NCI-H2029 (cell line): Measurements from ENCODE around the gene ATP6AP1.

Source experiments
- DNase-seq: peaks from one replicate; lab custom pipeline; 2025; lab: John Stamatoyannopoulos, UW

ATP6AP1 gene

GRCh38 chrX:154430916-154431315 lies 2.4 kb downstream of the ATP6AP1 start:
- no peak for DNase-seq

DNA sequence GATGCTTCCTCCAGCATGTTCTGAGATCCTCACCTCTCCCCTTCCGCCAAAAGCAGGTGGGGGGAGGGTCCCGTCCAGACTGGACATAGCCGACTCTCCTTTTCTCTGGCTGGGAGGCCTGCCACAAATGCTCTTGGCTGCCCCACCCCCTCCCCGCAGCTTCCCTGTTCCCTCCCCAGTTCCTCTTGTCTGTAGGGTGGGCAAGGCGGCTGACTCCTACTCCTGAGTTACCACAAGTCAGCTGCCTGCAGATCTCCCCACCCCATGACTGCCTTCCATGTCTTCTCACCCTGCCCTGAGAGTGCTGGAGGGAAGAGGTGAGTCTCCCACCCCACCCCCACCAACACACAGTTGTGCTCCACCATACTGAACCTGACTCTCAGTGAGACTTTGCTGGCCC lies 2.9 kb downstream of the ATP6AP1 start:
- no peak for DNase-seq

- DNase-seq: no peak
Measured at GRCh38 chrX:154432210-154432609, 3.7 kb downstream of the ATP6AP1 start.

DNA sequence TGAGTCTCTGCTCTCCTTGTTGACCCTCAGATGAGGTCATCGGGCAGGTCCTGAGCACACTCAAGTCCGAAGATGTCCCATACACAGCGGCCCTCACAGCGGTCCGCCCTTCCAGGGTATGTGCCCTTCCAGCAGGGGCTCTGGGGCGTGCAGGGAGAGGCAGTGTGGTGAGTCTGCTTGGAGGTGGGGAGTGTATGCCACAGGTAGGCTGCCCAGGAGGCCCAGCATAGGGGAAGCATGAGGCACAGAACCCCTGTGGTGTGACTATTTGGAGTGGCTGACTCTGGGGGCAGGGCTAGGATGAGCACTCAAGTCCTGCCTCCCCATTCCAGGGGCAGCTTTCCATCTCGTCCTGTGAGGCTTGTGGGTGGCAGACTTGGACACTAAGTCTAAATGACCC lies 5.1 kb downstream of the ATP6AP1 start:
- no peak for DNase-seq

DNA sequence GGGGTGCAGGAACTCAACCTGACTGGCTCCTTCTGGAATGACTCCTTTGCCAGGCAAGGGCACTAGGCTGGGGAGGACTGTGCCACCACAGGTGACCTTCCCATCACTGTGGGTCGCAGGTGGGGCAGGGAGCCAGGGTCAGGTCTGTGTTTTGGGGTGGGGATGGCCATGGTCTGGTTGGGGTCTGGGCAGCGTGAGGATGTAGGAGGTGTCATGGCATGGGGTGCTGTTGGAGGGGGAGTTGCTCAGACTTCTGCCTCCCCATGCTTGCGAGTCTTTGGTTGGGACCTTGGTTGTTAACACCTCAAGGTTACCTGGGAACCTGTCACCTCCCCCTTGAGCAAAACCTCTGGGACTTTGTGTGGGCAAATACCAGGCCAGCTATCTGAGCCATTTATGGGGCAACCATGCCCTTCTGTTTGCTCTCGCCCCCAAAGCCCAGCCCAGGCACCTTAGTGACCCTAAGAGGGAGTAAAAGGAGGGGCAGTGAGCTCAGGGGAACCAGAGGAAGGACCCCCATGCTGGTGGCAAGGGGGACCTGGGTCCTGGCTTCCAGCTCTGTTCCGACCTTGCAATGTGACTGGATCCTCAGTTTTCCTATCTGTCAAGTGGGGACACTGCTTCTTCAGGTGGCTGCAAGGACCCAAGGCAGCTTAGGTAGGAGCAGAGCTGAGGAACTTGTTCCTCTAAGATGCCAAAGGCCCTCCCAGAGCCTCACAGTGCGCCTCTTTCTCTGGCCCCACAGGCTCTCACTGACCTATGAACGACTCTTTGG lies 6.1 kb downstream of the ATP6AP1 start:
- no peak for DNase-seq

GRCh38 chrX:154435171-154435733 lies 6.8 kb downstream of the ATP6AP1 start:
- DNase-seq: no peak

GRCh38 chrX:154436374-154436982 lies 8.0 kb downstream of the ATP6AP1 start:
- no peak for DNase-seq

DNA sequence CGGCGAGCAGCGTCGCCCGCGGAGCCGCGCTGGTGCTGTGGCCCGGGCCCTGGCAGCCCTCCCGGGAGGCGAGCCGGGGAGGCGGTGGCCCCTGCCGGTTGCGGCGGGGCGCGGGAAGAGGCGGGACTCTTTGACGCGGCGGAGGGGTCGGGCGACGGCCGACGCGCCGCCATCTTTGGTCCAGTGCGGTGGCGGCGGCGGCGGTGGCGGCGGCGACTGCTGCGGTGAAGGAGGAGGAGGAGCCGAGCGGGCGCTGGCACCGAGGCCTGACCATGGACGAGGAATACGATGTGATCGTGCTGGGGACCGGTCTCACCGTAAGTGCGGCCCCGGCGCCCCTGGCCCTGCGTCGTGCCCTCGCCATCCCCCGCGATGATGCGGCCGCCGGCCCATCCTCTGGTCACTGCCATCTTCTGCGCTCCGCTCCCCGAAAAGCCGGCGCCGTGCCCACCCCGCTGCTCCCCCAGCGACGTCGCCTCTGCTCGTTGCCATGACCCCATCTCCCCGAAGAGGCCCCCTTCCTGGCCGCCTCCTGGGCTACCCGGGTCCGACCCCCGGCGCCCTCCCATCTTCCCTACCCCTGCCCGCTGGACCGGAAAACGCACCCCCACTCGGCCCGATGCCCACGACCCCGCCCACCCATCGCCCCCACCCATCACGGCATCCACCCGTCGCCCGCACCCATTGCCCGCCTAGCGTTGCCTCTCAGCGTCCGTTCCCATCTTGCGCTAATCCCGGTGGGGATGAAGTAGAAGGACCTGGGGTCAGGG lies 8.7 kb downstream of the ATP6AP1 start, which contains the start of gene GDI1:
TSS of gene GDI1 (plus strand) at position 172 of the 770 bp plus-strand sequence. CDS start at position 273, 101 bp downstream.
- peak; percentile 43 for DNase-seq

DNA sequence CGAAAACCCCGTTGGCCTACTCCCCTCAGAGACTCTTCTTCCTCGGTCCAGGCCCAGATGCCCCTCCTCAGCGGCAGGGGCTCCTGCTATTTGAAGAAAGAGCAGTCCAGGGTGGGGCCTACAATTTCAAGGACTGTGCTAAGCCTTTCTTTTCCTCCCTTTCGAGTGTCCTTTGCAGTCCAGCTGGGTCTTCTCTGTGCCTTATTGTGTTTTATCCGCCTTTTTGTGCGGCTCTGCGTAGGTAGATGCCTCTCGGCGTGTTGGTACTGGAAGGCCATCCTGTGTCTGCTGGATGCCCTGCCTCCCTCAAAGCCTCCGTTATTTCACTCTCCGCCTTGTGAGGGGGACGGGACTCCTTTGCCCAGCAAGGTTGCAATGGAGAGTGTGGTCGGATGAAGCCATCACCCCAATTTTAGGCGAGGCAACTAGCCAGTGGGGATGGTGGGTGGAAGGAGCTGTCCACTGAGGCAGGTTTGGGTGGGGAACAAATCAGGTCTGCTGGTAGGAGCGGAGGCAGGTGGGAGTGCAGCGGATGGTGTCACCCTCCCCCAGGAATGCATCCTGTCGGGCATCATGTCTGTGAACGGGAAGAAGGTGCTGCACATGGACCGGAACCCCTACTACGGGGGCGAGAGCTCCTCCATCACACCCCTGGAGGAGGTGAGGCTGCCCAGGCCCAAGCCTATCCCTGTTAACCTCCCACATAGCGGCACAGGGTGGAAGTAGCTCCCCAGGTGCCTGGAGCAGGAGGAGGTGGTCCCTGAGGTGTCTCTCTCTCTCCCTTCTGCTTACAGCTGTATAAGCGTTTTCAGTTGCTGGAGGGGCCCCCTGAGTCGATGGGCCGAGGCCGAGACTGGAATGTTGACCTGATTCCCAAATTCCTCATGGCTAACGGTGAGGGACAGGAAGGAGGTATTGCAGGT lies 9.8 kb downstream of the ATP6AP1 start:
- no peak for DNase-seq

- DNase-seq: no peak
Measured at GRCh38 chrX:154439841-154440240, 11.4 kb downstream of the ATP6AP1 start.

DNA sequence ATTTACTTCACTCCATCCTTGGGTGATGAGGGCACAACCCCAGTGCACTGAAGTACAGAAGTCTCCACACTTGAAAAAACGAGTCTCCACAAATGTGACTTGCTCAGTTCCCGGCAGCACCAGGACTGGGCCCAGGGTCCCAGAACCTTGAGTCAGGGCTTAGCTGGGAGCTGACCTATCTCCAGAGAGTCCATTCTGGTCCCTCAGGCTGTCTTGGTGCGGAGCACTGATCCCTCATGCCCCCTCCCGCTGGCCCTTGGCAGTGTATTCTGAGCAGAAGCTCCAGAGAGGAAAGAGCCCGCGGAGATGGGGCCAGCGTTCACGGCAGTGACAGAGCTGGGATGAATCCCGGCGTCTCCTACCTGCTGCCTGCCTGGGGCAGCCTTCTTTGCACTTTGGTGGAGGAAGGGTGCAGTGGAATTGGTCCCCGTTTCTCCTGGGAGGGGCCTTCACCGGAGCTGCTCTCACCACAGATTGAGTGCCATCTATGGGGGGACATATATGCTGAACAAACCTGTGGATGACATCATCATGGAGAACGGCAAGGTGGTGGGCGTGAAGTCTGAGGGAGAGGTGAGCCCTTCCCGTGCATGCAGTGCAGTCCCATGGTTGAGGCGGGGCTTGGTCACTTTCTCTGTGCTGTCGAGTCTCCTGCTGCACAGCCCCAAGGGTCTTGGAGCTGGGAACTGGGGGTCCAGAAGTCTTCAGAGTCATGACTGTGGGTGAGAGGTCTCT lies 12.3 kb downstream of the ATP6AP1 start:
- DNase-seq: no peak

GRCh38 chrX:154441564-154441963 lies 13.1 kb downstream of the ATP6AP1 start:
- no peak for DNase-seq

DNA sequence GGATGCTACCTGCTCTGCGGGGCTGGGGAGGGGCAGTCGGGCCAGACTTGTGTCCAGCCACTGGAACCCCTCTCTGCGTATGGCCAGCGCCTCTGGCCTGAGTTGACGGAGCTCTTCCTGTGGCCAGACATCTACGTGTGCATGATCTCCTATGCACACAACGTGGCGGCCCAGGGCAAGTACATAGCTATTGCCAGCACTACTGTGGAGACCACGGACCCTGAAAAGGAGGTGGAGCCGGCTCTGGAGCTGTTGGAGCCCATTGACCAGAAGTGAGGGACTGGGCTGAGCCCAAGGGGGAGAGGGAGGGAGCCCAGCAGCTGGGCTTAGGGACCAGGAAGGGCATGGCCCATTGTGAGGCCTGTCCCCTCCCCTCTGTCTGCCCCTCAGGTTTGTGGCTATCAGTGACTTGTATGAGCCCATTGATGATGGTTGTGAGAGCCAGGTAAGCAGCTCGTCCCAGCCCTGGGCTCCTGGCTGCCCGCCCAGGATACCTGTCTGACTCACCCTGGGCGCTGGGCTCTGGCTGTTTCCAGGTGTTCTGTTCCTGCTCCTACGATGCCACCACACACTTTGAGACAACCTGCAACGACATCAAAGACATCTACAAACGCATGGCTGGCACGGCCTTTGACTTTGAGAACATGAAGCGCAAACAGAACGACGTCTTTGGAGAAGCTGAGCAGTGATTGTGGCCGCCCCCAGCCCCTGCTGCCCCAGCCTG lies 13.7 kb downstream of the ATP6AP1 start:
- no peak for DNase-seq

DNA sequence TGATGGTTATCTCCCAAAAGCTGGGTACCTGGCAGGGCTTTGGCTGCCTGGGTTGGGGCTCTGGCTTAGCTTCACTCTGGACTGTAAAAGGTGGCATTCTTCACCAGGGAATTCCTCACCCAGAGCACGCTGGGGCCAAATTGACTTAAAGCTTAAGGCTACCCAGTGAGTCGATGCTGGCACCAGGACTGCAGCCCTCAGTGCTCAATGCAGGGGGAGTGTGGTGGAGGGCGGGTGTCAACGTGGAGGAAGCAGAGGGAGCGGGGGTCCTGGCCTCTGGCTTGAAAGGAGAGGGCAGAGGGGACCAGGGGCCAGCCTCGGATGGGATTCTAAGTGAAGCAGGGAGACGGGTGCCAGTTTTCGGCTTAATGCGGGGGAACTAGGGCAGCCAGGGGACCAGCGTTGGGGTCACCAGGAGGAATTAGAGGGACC lies 15.0 kb downstream of the ATP6AP1 start:
- no peak for DNase-seq

GRCh38 chrX:154443992-154444754 lies 15.7 kb downstream of the ATP6AP1 start, which contains the start of gene FAM50A:
Gene FAM50A (plus strand): TSS chrX:154444141. CDS start chrX:154444236, 95 bp downstream.
- DNase-seq: peak; percentile 36

- DNase-seq: no peak
Measured at GRCh38 chrX:154444755-154445246, 16.3 kb downstream of the ATP6AP1 start.

- DNase-seq: no peak
Measured at GRCh38 chrX:154445776-154446175, 17.3 kb downstream of the ATP6AP1 start.

DNA sequence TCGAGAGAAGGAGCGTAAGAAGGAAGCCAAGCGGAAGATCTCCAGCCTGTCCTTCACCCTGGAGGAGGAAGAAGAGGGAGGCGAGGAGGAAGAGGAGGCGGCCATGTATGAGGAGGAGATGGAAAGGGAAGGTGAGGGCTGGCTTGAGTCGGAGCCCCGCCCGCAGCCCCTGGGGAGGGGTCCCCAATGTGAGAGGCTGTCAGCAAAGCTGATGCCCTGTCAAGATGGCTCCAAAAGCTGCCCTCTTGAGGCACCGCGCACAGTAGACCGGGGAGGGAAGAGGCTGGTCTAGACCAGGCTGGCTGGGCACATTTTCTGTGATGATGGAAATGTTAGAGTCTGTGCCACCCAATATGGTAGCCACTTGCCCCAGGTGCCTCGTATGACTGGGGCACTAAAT lies 18.0 kb downstream of the ATP6AP1 start:
- DNase-seq: no peak

- DNase-seq: no peak
Measured at GRCh38 chrX:154448484-154448883, 20.0 kb downstream of the ATP6AP1 start.
